ENCODE data around the gene HPS5. TPM values are rescaled to one million over a fixed set of nuclear protein-coding genes. Genes with fewer than 3 reads are reported as not detected.

HPS5 gene
- total and polyA plus RNA-seq, 2 of the 13 experiments (the other 11 are each of a cell fraction or from before 2014, with no cell fraction given), result 6.6 to 25.5 TPM

GRCh38 chr11:18365741-18366140 is 43.8 kb upstream of the HPS5 start:
- CTCF ChIA-PET (ENCODE audit: low intra/inter-chr PET ratio, low total read pairs), result no interaction called here
- WGBS (ENCODE audit: low lambda C conversion rate), result 98% methylated on average over 4 of the region's 4 CpGs
- no peak for ATAC-seq

More at GRCh38 chr11:18365741-18366140, 43.8 kb upstream of the HPS5 start:
- H3K4me2 ChIP-seq (ENCODE audit: low read depth, low read length), result no peak overlapping the region
- H4K20me1 ChIP-seq (ENCODE audit: insufficient read depth, low read length), result no peaks in the 10 kb centered on the region
- POLR2A ChIA-PET, result no interaction called here
- H2AFZ ChIP-seq (ENCODE audit: low read length), result no peak overlapping the region
- H3K4me3 ChIP-seq (replicated peaks in 1 of 3; ENCODE audit: insufficient read depth in 1 of 3, low read depth in 2 of 3, low read length in 3 of 3), result no peak overlapping the region
- no peak overlapping the region for H3K27ac ChIP-seq (ENCODE audit: extremely low read length, insufficient read depth, low read length)
- BruUV-seq (replicated peaks), result no TSS peak
- H3K79me2 ChIP-seq (ENCODE audit: insufficient read depth, low read length), result no peaks in the 10 kb centered on the region
- TF ChIP-seq MAFG (CRISPR knock-in tag; IDR thresholded peaks at IDR 0.05), result no peak
- TF ChIP-seq CHCHD3 (CRISPR knock-in tag; IDR thresholded peaks at IDR 0.05), result no peak
- TF ChIP-seq SPEN (CRISPR knock-in tag; IDR thresholded peaks at IDR 0.05; ENCODE audit: low read depth), result no peak
- no peak for TF ChIP-seq SOX13 (IDR thresholded peaks at IDR 0.05)
- TF ChIP-seq SOX13 (CRISPR knock-in tag; conservative IDR thresholded peaks at IDR 0.05 in 1 of 2, IDR thresholded peaks at IDR 0.05 in 1 of 2), result no peak
- TF ChIP-seq FOXK2 (IDR thresholded peaks at IDR 0.05), result no peak
- TF ChIP-seq ZNF780A (CRISPR knock-in tag; IDR thresholded peaks at IDR 0.05), result no peak
- no peak for TF ChIP-seq NFRKB (IDR thresholded peaks at IDR 0.05)
- TF ChIP-seq ZNF235 (CRISPR knock-in tag; IDR thresholded peaks at IDR 0.05; ENCODE audit: borderline replicate concordance), result no peak
- TF ChIP-seq XRCC5 (optimal IDR thresholded peaks at IDR 0.05; ENCODE audit: low read length), result no peak
- TF ChIP-seq THAP7 (CRISPR knock-in tag; IDR thresholded peaks at IDR 0.05), result no peak
- no peak for TF ChIP-seq SMAD1 (CRISPR knock-in tag; IDR thresholded peaks at IDR 0.05; ENCODE audit: borderline replicate concordance, low read depth)
- no peak for TF ChIP-seq THAP9 (CRISPR knock-in tag; IDR thresholded peaks at IDR 0.05; ENCODE audit: borderline replicate concordance)
- in situ Hi-C loops (cut with HindIII; ENCODE audit: extremely low pct_ligation_motif_present, low pct_unique_long_range_greater_than_20kb), result no loop called here
- DNase-seq (ENCODE audit: low spot score) (no peak), FAIRE-seq (no peak)
- intact Hi-C loops (cut with micrococcal nuclease; ENCODE audit: unreplicated experiment), result no loop called here
- H3K27me3 ChIP-seq (ENCODE audit: control insufficient read depth in 1 of 2, insufficient read depth in 2 of 2, low read length in 2 of 2), result no peaks in the 10 kb centered on the region
- no peaks in the 10 kb centered on the region for H3K9me3 ChIP-seq (ENCODE audit: low read length)
- H3K9ac ChIP-seq (ENCODE audit: insufficient read depth, low read depth, low read length), result no peak overlapping the region
- H3K36me3 ChIP-seq (replicated peaks in 1 of 2; ENCODE audit: control insufficient read depth in 1 of 2, insufficient read depth in 2 of 2, low read length in 2 of 2), result peaks cover 12 to 42% of the 10 kb centered on the region in 2 experiments; a peak in 4 of 5 replicates
- H3K4me1 ChIP-seq (ENCODE audit: insufficient read depth, low read length), result no peaks in the 10 kb centered on the region
